HG03558 (cell line): ENCODE data around the gene AHNAK.
"Not testable (repeated sequence)": the region's sequence is repeated elsewhere in the genome, so short reads cannot be mapped to it uniquely, and the experiment has no call there.

Experiments used
- ATAC-seq: cut with Tn5 transposase; IDR thresholded peaks from one replicate; pipeline ENCODE4 v1.9.1; 2021; ENCODE audit warnings: moderate number of reproducible peaks; ENCODE audit not compliant: unreplicated experiment; ENCODE audit errors: extremely low read depth

Gene AHNAK

DNA sequence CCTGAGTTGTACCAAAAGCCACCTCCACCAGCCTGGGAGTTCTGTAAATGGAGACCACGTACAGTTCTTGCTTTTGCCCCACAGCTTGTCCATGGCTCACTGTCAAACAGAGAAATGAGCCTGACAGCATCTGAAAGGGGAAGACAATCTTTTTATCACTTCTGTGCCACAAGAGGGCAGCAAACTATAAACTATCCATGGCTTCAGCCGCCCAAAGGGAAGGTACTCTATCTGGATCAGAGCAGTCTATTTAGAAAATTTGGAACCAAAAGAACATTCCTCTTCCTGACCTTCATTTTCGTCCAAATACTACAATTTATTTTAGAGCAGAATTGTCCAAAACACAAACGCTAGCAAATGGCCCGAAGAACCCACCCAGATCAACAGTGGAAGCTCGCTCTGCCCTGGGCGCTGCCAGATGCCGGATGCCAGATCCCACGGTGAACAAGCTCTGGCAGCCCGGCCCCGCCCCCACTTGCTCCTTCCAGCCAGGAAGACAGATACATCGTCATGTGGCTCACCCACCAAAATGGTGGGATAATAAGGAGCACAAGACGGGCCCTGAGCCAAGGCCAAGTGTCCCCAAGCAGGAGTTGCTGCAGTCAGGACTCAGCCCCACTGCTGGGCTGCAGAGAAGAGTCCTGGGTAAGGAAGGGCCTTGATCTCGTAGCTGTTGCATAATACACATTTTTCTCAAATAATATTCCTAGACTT, 151.6 kb downstream of the AHNAK start:
- ATAC-seq, result no peak

DNA sequence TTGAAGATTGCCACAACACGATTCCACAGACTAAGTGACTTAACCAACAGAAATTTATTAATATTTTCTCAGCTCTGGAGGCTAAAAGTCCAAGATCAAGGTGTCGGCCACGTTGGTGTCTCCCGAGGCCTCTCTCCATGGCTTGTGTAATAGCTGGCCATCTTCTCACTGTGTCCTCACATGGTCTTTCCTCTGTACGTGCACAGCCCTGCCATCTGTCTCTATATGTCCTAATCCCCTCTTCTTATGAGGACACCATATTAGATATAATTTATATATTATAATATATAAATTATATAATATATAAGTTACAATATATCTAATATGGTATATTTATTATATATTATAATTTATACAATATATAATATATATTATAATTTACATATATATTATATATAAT, 152.9 kb downstream of the AHNAK start:
- ATAC-seq, result no peak

- no peak for ATAC-seq
These were observed 153.5 kb downstream of the AHNAK start for GRCh38 chr11:62393061-62393611.

DNA sequence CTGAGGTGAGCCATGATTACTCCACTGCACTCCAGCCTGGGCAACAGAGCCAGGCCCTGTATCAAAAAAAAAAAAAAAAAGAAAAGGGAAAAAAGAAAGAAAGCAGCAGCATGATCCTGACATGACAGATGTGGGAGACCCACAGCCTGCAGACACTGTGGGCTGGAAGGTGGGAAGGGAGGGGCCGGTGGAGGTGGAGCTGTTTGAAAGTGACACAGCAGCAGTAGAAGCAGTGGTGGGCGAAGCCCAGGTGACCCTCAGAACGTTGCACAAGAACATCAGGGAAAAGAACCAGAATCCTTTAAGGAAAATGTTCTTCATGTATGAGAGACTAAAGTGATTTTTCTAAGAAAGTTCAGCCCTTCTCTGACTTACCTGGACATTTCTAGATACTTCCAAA, 154.1 kb downstream of the AHNAK start:
- ATAC-seq, result no peak

DNA sequence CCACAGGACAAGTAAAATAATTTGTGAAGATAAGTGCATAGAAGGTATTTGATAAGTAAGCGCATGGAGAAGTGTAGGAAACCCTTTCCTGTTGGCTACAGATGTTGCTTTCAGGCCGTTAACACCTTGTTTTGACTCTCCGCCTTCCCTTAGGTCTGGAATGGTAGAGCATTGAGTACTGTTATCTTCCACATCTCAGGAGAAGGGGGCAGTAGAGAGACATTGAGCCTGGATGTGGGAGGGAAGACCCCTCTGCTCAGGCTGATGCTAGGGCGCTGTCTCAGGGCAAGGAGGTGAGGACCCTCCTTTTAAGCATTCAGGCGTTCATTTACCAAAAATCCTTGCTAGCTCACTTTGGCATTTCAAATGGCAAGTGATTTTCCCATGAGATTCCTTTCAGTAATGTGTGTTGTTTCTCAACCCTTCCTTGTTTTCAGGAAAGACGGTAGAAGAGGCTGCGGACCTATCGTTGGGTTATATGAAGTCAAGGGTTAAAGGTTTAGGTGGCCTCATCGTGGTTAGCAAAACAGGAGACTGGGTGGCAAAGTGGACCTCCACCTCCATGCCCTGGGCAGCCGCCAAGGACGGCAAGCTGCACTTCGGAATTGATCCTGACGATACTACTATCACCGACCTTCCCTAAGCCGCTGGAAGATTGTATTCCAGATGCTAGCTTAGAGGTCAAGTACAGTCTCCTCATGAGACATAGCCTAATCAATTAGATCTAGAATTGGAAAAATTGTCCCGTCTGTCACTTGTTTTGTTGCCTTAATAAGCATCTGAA, 154.8 kb downstream of the AHNAK start:
- ATAC-seq, result no peak

DNA sequence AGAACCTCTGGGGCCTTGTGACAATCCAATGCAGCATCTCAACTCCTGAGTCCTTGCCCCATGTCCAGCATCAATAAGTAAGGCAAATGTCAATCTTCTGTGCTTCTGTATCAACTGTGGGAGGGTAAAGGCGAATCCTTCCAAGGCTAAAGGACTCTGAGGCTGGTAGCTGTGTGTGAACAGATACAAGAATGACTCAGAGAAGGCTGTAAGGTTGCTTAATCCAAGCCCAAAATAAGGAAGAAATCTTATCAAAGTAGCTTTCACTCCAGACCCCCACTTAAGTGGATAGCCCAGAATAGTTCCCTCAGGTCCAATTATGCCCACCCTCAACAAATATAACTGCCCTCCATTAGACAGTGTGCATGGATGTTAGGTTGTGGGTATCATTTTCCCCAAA, 155.9 kb downstream of the AHNAK start:
- no peak for ATAC-seq

- no peak for ATAC-seq
These were observed 156.4 kb downstream of the AHNAK start for GRCh38 chr11:62390237-62390636.

DNA sequence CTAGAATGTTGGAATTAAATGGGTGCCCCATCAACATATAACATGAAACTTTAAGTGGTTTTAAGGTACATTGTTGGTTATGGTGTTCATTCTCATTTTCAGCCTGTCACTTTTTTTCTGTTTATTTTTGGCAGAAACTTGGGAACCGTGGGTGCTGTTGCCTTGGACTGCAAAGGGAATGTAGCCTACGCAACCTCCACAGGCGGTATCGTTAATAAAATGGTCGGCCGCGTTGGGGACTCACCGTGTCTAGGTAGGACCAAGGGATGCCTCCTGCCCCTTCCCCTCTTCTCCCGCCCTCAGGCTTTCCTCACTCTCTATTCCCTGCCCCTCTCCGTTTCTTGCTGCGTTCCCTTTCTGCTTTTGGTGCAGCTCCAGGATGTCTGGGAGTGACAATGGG, 157.6 kb downstream of the AHNAK start:
- no peak for ATAC-seq

- ATAC-seq, result no peak
These were observed 159.2 kb downstream of the AHNAK start for GRCh38 chr11:62387381-62387780.

DNA sequence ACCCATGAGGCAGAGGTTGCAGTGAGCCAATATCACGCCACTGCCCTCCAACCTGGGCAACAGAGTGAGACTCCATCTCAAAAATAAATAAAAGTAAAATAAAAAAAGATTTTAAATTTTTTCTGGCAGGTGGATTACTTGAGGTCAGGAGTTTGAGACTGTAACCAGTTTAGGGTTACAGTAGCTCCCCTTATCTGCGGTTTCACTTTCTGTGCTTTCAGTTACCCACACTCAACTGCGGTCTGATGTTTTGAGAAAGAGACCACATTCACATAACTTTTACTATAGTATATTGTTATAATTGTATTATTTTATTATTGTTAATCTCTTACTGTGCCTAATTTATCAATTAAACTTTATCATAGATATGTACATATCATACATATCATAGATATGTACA, 160.5 kb downstream of the AHNAK start:
- ATAC-seq, result not testable (repeated sequence)

DNA sequence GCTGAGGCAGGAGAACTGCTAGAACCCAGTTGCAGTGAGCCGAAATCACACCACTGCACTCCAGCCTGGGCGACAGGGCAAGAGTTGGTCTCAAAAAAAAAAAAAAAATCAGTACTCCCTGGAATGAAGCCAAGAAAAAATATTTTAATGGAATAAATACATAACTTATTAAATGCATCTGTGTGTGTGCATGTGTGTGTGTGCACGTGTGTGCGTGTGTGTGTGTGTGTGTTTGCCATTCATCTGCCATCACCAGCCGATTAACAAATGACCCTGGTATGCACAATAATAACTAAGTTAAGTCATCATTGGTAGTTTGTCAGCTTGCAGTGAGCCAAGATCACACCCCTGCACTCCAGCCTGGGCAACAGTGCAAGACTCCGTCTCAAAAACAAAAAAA, 162.8 kb downstream of the AHNAK start:
- ATAC-seq, result no peak
